IPS-18c (cell line): ENCODE results near the gene FRMPD4.
"Not testable (repeated sequence)": the region's sequence is repeated elsewhere in the genome, so short reads cannot be mapped to it uniquely, and the experiment has no call there.

Source experiments
- H3K4me3 ChIP-seq: 2 replicates; pipeline ENCODE4 v1.7.0; 2013; ENCODE audit warnings: low read depth, mild to moderate bottlenecking, low read length, moderate library complexity; ENCODE audit not compliant: insufficient read depth
- H3K9me3 ChIP-seq: one replicate; pipeline ENCODE4 v1.6.1; 2013; ENCODE audit warnings: mild to moderate bottlenecking, low read length, moderate library complexity; ENCODE audit not compliant: control insufficient read depth, insufficient read depth

FRMPD4 gene

GRCh38 chrX:12138361-12139313 lies at the start of gene FRMPD4:
Gene FRMPD4, plus strand, starts transcription at chrX:12138473. Its CDS starts 499 bp downstream, at chrX:12138972.
- H3K4me3 ChIP-seq: peak within 1 kb of the TSS; percentile 53
- H3K9me3 ChIP-seq: peaks cover 8% of the 10 kb centered on the region

DNA sequence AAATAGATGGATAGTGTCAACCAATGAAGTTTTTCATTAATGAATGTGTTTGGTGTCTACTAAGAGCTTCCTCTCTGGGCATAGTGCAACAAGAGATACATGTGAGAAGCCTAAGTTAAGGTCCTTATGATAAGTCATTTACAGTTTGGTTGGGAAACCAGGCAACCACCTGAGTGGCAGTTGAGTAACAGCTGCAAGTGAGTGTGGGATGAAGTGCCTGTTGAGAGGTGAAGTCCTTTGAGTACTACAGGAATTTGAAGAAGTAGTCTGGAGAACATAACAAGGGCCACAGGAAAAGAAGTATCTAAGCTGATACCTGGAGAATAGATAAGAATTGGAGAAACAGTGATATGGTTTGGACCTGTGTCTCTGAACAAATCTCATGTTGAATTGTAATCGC lies 48.5 kb upstream of the FRMPD4 start:
- Histone ChIP-seq H3K4me3 (no peak overlapping the region), H3K9me3 (peaks cover 8% of the 10 kb centered on the region)

- Histone ChIP-seq H3K9me3 (peaks cover 2% of the 10 kb centered on the region), H3K4me3 (no peak overlapping the region)
Measured at GRCh38 chrX:12113321-12113720, 25.0 kb upstream of the FRMPD4 start.

GRCh38 chrX:12115377-12115776 lies 22.9 kb upstream of the FRMPD4 start:
- Histone ChIP-seq H3K4me3 (no peak overlapping the region), H3K9me3 (peaks cover 2% of the 10 kb centered on the region)

DNA sequence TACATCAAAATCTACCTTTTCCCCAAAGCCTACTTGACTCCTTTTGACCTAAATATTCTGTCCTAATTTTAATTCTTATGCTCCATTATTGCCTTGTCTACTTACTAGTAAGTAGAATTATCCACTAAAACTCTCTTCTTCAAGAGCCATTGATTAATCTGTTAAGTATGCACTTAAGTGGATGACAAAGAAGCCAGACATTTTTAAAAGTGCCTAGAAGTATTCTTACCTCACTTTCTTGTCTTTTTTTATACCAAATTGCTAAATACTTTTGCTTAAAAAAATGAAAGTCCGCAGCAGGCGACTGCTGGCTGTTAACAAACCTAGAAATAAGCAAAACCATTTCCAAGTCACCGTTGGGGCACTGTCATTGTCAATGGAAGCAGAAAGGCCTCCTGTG lies 20.1 kb upstream of the FRMPD4 start:
- Histone ChIP-seq H3K4me3 (no peak overlapping the region), H3K9me3 (peaks cover 3% of the 10 kb centered on the region)

- Histone ChIP-seq H3K9me3 (peaks cover 10% of the 10 kb centered on the region), H3K4me3 (no peak overlapping the region)
Measured at GRCh38 chrX:12128017-12128416, 10.3 kb upstream of the FRMPD4 start.

DNA sequence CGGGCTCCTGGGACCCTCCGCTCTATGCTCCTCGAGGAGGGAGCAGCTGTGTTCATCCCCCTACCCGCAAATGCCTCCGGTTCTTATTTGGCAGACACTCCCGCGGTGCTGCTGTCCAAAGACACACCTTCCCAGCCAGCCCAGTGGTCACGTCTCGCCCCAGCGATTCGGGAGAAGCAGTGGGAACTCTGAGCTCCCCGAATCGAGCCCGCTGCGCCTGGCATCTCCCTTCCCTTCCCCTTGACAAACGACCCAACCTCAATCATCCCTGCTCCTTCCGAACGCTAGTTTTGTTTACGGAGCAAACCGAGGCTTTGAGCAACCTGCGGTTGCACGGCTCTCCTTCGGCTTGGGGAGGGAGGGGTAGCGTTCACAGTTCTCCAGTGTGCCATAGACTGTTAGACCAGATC lies 317 bp upstream of the FRMPD4 start:
- peak overlapping the region; percentile 53; the same call in 1 of the 2 replicates for H3K4me3 ChIP-seq
- H3K9me3 ChIP-seq: peaks cover 10% of the 10 kb centered on the region

DNA sequence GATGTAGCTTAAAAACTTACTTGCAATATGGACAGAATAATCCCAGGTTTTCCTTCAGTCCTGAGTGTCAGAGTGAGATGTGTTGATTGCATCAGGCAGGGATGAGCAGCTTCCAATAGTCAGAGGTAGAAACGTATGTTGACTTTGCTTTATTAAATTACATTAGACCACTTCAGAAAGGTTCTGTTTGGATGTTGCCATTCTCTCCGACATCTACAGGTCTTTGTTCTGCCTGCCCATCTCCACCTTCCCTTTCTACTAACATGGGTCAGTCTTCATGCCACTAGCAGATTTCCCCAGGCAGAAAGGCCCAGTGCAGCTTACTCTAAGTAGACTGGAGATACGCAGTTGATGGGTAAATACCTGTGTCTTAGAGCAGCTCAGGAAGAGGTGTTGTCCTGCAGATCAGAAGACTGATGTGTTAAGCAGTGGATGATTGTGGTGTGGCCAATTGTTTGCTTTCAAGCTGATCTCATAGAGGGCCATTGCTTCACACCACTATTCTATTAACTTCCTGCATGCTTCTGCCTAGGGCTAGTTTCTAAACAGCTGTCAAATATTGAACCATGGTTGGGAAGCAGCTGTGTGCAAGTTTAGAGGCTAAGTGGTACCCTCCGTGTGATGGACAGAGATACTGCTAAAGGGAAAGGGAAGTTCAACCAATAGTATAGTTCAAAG lies 1.8 kb downstream of the FRMPD4 start:
- Histone ChIP-seq H3K9me3 (peaks cover 4% of the 10 kb centered on the region), H3K4me3 (no peak overlapping the region)

GRCh38 chrX:12141511-12141910 lies 3.2 kb downstream of the FRMPD4 start:
- Histone ChIP-seq H3K4me3 (no peak overlapping the region), H3K9me3 (peaks cover 4% of the 10 kb centered on the region)

GRCh38 chrX:12142661-12143060 lies 4.4 kb downstream of the FRMPD4 start:
- Histone ChIP-seq H3K9me3 (peaks cover 4% of the 10 kb centered on the region), H3K4me3 (no peak overlapping the region)

GRCh38 chrX:12145402-12145801 lies 7.1 kb downstream of the FRMPD4 start:
- Histone ChIP-seq H3K4me3 (no peak overlapping the region), H3K9me3 (peaks cover 2% of the 10 kb centered on the region)

- peaks cover 6% of the 10 kb centered on the region for H3K9me3 ChIP-seq
- no peak overlapping the region for H3K4me3 ChIP-seq
Measured at GRCh38 chrX:12149670-12150407, 11.6 kb downstream of the FRMPD4 start.

- H3K4me3 ChIP-seq: no peak overlapping the region
- peaks cover 9% of the 10 kb centered on the region for H3K9me3 ChIP-seq
Measured at GRCh38 chrX:12153317-12153716, 15.0 kb downstream of the FRMPD4 start.

- no peak overlapping the region for H3K4me3 ChIP-seq
Measured at GRCh38 chrX:12153741-12154140, 15.5 kb downstream of the FRMPD4 start.

DNA sequence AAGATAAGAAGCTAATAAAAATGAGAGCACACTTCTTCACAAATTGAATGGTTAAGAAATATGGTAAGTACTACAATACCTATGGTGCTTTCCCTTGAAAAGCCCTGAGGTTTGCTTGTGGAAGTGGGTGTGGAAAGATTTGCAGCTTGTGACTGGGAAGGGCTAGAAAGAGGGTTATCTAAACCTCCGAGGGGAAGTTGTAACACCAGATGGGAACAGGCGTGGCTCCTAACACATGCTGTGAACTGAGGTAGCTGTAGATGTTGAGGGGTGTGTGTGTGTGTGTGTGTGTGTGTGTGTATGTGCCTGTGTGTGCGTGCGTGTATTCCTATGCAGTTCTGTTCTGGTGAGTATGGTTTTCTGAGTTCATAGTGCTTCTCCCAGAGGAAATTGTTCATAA lies 21.5 kb downstream of the FRMPD4 start:
- H3K9me3 ChIP-seq: peaks cover 6% of the 10 kb centered on the region
- no peak overlapping the region for H3K4me3 ChIP-seq

More at GRCh38 chrX:12153741-12154140, 15.5 kb downstream of the FRMPD4 start:
- peaks cover 9% of the 10 kb centered on the region for H3K9me3 ChIP-seq

DNA sequence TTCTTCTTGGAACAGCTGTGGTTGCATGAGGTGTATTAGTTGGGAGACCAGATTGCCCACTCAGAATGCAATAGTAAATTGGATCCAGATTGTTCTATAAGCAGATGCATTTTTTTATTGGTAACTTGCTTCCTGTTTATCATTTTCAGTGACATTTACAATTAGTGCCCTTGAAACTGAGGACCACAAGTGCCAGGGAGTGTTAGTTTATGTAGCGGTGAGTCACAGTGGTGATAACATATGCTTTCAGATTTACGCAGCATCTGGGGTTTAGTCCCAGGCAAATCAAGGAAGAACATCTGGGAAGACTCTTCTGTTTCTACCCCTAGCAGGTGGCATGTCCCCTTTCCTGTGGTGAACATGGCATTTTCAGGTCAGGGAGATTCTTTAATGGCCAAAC lies 24.1 kb downstream of the FRMPD4 start:
- H3K4me3 ChIP-seq: no peak overlapping the region
- H3K9me3 ChIP-seq: no peaks in the 10 kb centered on the region

DNA sequence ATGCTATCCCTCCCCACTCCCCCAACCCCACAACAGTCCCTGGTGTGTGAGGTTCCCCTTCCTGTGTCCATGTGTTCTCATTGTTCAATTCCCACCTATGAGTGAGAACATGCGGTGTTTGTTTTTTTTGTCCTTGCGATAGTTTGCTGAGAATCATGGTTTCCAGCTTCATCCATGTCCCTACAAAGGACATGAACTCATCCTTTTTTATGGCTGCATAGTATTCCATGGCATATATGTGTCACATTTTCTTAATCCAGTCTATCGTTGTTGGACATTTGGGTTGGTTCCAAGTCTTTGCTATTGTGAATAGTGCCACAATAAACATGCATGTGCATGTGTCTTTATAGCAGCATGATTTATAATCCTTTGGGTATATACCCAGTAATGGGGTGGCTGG lies 25.9 kb downstream of the FRMPD4 start:
- not testable (repeated sequence) for H3K4me3 ChIP-seq, H3K9me3 ChIP-seq
